NCI-H2107 treated with DMSO at 0.1 percent for 48 hours (cell line): ENCODE results near the gene ARAP2.

Experiments
- DNase-seq: peaks from one replicate; lab custom pipeline; 2025; ENCODE audit not compliant: unreplicated experiment; lab: John Stamatoyannopoulos, UW

The ARAP2 gene

DNA sequence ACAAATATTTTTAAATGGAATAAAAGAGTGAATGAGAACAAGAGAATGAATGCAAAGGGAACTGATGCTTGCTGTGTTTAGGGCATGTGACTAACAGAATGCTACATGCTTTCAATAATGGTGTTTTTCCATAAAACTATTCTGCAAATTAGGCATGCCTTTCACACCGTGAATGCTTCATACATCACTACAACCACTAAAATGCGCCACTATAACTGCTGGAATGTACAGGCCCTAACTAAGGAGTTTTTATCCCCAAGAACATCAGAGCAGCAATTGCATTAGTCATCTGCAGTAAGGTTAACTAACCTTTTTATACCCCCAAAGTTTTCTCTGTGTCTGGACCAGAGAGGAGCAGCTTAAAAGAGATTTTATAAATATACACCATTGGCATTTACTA, 190.4 kb downstream of the ARAP2 start:
- DNase-seq = no peak

DNA sequence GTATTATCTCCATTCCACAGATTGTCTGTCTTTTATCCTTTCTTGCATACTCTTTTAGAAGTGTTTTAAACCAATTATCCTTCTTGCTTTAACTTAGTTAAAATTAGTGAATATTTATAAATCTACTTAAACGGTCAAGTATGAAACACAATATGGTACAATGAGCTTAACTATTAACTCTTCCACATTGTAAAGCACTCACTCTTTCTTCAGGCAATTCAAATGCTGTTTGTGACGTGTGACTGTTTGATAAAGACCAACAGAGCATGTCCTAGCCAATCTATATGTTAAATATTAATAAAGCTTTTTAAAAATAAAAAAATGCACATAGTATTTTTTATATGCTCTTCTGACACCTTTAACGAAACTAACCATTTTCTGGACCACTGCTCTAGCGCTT, 192.7 kb downstream of the ARAP2 start:
- DNase-seq = no peak

DNA sequence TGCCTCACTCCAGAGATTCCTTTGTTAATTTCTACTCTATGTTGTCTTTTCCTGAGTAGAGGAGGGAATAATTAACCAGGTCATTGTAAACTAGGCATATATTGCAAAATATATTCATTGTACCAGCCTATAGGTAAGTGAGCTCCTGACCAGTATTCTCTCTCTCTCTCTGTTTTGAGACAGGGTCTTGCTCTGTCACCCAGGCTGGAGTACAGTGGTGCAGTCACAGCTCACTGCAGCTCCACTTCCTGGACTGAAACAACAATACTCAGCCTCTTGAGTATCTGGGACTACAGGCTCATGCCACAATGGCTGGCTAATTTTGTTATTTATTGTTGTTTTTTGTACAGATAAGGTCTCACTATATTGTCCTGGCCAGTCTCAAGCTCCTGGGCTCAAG, 198.3 kb downstream of the ARAP2 start:
- no peak for DNase-seq

DNA sequence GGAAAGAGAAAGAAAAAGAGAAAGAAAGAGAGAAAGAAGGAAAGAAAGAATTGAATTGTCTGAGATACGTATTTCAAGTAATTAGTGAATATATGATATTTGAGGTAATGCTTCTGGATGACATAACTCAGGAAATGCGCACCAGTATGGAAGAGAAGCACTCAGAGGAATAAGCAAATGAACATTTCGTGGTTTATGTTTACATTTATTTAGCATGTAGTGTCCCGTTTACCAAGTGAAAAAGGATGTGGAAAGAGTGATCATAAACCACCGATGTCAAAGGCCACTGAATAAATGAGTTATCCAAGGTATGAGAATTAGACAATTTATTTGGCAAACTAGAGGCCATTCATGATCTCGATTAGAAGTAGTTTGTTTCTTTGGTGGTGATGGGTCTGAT, 200.4 kb downstream of the ARAP2 start:
- no peak for DNase-seq

DNA sequence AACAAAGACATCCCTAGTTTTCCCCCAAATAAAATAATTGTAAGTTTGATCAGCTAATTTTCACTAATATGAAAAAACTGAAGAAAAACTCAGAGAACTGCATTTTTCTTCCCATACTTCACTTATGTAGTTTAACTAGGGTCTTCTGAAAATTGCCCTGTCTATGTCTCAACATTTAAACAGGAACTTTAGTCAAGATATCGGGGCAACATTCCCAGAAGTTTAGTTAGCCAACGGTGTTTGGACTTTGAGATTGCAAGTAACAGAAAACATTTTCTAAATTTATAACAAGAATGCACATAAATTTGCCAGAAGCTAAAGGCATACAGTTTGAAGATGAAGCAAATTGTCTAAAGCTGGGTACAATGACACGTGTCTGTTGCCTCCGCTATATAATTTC, 201.1 kb downstream of the ARAP2 start:
- DNase-seq = no peak

DNA sequence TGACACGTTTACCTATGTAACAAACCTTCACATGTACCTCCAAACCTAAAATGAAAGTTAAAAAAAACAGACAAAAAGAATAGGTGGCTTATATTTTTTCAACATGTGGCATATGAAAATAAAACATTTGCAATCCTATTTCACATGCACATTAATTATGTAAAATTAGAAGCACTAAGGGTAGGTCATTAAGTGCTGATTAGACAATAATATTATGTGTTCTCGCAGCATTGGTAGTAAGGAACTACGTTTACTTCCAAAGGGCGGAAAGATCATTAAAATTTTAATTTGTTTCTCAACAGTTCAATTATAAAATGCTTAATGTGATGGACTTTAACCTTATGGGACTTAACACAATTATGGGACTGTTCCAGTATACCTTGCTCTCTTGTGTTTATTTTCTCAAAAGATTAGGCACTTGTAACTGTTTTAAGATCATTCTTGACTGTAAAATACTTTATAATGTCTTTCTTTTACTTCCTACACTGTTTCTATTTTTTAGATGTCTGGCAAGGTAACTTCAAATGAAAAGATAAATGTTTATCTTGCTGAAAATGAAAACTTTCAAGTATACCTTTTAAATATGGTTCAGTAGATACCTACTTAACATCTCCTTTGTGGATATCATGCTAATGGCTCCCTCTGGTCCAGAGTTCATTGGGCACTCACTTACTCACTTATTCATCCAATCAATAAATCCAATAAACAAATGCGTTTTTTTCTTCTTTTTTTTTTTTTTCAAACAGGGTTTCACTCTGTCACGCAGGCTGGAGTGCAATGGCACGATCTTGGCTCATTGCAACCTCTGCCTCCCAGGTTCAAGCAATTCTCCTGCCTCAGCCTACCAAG, 202.0 kb downstream of the ARAP2 start:
- no peak for DNase-seq

DNA sequence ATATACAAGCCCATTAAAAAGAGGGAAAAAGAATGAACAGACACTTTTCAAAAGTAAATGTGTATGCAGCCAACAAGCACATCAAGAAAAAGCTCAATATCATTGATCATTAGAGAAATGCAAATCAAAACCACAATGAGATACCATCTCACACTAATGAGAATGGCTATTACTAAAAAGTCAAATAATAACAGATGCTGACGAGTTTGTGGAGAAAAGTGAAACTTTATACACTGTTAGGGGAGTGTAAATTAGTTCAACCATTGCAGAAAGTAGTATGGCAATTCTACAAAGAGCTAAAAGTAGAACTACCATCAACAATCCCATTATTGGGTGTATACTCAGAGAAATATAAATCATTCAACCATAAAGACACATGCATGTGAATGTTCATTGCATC, 203.0 kb downstream of the ARAP2 start:
- DNase-seq = no peak

DNA sequence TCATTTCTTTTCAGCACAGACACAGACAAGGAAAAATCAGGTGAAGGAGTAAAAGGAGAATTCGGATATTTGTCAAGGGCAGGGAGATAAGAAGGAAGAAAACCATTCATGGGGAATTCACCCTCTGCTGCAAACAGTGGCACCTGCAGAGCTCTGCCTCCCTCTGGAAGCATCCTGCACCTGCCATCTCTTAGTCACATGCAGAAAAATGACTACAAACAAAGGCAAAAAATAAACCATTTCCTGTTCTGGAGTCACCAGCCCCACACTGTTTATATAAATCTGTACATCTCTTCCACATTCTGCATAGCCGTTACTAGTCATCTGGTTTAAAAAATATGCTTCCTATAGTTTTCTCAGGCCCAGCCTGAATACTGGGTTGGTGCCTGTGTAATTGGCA, 205.3 kb downstream of the ARAP2 start:
- no peak for DNase-seq

DNA sequence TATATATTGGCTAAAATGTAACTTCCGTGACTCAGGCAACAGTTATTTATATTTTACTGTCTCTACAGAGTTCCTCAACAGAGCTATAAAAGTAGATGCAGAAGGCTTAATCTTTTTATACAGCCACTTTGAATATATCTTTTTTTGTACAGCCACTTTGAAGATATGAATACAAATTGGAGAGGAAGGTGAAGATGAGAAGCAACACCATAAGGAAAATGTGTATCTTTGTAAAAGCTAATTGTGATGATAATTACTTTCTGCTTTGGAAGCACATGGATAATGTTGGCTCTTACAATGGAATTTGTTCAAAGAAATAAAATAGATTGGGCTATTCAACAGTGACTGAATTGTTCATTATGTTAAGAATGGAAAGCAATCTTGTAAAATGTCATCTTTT, 205.8 kb downstream of the ARAP2 start:
- no peak for DNase-seq

DNA sequence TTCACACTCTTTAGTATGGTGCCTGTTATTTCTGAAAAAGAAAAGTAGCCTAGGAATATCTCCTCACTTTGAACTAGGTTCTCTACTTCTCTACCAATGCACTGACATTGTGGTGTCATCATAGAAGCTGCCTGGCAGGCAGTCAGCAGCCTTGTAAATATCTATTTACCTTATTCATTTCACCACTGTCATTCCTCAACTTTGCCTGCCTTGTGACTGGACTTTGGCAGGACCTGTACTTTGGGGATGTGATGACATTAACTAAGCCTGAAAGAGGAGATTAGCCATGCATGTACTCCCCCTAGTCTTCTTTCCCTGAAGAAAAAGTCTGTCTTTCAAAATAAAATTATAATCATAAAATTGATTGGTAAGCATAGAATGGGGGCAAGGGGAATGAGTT, 207.2 kb downstream of the ARAP2 start:
- DNase-seq = no peak

DNA sequence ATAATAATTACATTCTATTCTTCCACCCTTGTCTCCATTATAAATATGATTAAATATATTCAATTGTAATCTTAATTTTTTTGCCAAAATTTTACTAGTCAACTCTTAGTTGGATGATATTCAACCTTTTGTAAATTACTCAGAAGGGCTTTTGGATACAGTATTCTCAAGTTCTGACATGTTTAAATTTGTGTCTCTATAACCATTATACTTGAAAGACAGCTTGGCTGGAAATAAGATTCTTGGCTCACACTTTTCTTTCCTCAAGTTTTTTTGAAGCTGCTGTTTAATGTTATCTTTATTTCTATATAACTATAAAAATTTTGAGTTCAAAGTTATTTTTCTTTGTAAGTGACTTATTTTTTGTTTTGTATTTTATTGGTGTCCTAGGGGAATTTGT, 214.4 kb downstream of the ARAP2 start:
- DNase-seq = no peak

DNA sequence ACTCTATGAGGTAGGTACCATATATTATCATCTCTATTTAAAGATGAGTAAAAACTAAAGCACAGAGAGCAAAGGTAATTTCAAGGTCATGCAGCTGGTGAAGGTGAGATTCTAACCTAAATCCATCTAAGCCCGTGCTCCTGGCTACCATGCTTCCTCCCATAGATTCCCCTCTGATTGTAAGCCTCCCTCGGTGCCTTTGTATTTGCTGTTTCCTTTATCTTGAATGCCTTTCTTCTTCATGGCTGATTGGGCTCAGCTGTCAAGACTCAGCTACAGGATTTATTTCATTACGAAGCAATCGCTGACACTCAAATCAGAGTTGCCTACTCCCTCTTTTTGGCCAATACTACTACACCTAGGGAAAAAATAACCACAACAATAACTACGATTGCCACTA, 217.1 kb downstream of the ARAP2 start:
- DNase-seq = no peak

DNA sequence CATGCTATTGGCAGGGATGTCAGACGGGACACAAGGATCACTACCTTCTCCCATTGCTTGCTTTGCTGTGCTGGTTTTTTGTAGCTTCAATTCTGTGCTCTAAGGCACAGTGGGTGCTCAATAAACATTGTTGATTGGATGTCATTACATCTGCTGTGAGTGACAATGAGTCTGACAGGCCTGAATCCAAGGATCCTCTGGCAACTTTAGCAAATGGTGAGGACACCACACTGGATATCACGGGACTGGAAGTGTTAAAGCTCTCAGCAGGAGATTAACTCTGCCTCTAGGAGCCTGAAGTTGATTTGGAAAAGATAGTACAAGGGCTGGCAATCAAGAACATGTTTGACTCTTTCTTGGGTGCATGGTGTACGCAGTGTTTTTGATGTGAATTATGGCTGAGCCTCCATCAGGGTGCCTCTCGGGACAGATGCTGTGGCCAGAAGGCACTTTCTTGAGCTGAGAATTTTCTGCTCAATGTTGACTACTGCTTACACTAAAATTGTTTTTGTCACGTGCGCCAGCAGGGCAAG, 217.9 kb downstream of the ARAP2 start:
- DNase-seq = no peak

DNA sequence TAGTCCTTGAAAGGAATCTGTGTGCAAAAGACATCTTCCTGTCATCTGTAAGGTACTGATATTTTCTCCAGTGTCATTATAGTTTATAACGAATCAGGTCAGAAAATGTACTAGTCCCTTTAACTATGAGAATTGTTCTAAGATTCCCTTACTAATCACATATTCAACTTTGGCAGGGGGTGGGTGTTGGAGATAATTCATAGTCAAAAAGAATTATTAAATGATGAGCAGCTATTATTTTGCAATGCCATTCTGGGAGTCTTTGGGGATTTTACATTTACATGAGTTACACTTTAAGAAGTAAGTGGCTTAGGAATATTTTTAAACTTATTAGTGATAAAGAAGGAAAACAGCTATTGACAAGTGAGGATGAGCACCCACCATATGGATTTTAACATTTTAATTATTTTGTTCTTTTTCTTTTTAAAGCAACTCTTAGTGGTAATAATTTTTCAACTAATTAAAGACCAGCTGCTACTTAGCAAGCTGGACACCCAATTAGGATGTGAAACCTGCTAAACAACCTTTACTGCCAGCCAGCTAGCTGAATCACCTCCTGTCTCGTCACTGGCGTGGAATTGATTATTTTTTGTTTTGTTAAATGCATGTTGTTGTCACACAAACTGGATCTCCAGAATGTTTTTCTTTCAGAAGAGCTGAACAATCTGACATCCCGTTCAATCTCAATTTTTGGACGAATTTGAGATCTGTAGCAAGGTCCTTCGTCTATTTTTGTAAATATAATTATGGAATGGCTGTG, 219.2 kb downstream of the ARAP2 start:
- no peak for DNase-seq

DNA sequence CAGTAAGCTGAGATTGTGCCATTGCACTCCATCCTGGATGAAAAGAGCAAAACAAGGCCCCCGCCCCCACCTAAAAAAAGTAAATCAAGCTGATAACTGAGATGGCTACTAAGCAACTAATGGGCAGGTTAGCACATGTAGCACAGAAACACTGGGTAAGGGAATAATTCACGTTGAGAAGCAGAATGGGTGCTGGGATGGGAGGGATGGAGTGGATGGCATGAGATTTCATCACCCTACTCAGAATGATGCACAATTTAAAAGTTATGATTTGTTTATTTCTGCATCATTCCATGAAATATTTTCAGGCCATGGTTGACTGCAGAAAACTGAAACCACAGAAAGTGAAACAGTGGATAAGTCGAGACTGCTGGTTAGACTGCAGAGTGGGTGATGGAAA, 224.0 kb downstream of the ARAP2 start:
- no peak for DNase-seq
